Breast epithelium (tissue), 3 donors: ENCODE measurements around the gene OTX1.

Source experiments
- POLR2A ChIP-seq: fragments of 450-650 bp; IDR thresholded peaks from one replicate; pipeline ENCODE4 v1.6.1; 2016; ENCODE audit warnings: antibody characterized with exemption, mild to moderate bottlenecking, moderate library complexity
- POLR2AphosphoS5 ChIP-seq, 3 donors: sonication (generic); formaldehyde crosslinking; IDR thresholded peaks; one replicate each; pipeline ENCODE4 v1.6.1; 2017; ENCODE audit warnings: antibody characterized with exemption in 3 of 3
- TF ChIP-seq, protein P1 (sequence below), 3 donors: fragments of 450-650 bp; IDR thresholded peaks; one replicate each; pipeline ENCODE4 v1.5.1; 2016 to 2017; ENCODE audit warnings: antibody characterized with exemption in 3 of 3, mild to moderate bottlenecking in 3 of 3, moderate library complexity in 3 of 3

DNA sequence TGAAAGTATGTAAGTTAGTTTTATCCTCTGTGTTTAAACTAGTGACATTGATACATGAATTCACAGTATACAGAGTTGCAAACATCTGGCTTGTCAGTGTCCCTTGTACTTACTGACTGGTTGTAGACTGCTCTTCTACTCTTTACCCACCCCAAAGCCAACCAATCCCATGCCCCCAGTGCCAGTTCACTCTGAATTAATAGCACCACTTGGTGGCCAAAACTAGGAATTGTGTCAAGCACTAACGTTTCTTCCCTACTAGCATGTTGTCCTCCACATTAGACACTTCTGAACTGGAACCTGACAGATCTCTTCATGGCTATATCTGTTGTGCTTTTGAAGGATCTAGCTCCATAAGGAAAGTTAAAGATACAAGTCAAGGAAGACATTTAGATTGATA is 27.2 kb upstream of the OTX1 start:
- TF ChIP-seq, protein P1, sequence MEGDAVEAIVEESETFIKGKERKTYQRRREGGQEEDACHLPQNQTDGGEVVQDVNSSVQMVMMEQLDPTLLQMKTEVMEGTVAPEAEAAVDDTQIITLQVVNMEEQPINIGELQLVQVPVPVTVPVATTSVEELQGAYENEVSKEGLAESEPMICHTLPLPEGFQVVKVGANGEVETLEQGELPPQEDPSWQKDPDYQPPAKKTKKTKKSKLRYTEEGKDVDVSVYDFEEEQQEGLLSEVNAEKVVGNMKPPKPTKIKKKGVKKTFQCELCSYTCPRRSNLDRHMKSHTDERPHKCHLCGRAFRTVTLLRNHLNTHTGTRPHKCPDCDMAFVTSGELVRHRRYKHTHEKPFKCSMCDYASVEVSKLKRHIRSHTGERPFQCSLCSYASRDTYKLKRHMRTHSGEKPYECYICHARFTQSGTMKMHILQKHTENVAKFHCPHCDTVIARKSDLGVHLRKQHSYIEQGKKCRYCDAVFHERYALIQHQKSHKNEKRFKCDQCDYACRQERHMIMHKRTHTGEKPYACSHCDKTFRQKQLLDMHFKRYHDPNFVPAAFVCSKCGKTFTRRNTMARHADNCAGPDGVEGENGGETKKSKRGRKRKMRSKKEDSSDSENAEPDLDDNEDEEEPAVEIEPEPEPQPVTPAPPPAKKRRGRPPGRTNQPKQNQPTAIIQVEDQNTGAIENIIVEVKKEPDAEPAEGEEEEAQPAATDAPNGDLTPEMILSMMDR (IDR thresholded peaks at IDR 0.05) = no peak
- TF ChIP-seq POLR2A (no peak), POLR2AphosphoS5 (IDR thresholded peaks at IDR 0.05) (no peak)
